ENCODE data around the gene LMX1A. TPM values are rescaled to one million over a fixed set of nuclear protein-coding genes. Genes with fewer than 3 reads are reported as not detected.
A peak's percentile ranks its signal among the peaks of the same experiment; 100 is the strongest.

The LMX1A gene
- total RNA-seq, 1 experiment from 2014 or later, result not detected

DNA sequence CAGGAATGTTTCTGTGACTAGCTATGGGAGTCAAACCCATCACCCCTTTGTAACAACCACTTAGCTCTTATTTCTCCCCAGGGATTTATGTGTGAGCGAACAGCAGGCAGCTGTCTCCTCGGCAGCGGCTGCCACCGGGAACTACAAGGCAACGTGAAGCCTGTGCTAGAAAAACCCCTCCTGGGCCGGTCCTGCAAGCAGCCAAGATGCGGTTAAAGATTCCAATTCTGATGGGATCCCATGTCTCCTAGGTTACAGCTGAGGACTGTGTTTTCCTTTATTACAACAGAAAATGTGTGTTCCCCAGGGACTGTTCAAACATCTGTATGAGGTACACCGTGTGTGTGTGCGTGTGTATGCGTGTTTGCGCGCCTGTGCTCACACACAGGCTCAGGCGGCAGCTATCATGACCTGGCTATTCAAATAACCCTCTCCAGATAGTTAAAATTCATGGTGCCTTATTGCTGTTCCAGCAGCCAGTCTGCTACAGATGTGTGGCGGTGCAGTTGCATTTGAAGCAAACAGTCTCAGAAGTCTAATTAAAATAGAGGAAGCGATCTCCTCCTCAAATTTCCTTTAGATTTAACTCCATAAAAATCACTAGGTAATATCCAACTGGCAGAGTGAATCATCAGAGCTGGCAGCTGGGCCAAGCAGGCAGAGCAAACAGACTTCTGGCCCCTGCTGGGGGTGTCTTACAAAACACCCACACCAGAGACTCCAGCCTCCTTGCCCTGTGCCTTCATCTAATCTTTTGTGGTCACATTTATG is 68.0 kb downstream of the LMX1A start (continued):
- no peak for TF ChIP-seq RORB (CRISPR knock-in tag; IDR thresholded peaks at IDR 0.05)
- TF ChIP-seq, protein P1, sequence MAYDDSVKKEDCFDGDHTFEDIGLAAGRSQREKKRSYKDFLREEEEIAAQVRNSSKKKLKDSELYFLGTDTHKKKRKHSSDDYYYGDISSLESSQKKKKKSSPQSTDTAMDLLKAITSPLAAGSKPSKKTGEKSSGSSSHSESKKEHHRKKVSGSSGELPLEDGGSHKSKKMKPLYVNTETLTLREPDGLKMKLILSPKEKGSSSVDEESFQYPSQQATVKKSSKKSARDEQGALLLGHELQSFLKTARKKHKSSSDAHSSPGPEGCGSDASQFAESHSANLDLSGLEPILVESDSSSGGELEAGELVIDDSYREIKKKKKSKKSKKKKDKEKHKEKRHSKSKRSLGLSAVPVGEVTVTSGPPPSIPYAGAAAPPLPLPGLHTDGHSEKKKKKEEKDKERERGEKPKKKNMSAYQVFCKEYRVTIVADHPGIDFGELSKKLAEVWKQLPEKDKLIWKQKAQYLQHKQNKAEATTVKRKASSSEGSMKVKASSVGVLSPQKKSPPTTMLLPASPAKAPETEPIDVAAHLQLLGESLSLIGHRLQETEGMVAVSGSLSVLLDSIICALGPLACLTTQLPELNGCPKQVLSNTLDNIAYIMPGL (CRISPR knock-in tag; IDR thresholded peaks at IDR 0.05), result no peak

DNA sequence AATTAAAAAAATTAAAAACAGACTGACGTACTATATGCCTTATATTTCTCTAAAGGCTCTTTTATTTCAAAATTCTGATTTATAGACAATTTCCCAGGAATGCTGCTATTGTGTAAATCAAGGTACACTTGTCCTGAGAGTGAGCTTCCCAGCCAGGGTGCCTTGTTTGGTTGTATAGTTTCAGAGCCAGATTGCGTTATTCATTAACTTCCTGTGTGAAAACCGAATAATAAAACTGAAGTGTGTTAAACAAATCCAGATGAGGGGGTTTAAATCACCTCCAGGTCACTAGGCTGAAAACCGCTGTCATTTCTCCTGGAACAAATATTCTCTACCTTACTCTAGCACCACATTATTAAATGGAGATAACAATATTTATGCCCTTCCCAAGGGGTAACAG is 68.7 kb downstream of the LMX1A start:
- ChIA-PET CTCF (interaction anchor here (1.0 kb wide), 1 partner anchor 81 kb away, joined by 3 read pairs; no protein-coding TSS in a partner anchor), POLR2A (no interaction called here)
- Mint-ChIP-seq H3K4me1 (peaks cover 16% of the 10 kb centered on the region), H3K36me3 (peaks cover 6% of the 10 kb centered on the region), H3K27me3 (ENCODE audit: low read depth) (no peaks in the 10 kb centered on the region; the same call in 1 of the 2 replicates), H3K27ac (no peak overlapping the region), H3K4me3 (no peak overlapping the region), H3K9me3 (peaks cover 18% of the 10 kb centered on the region)
- no peak for ATAC-seq
- TF ChIP-seq SOX15 (CRISPR knock-in tag; IDR thresholded peaks at IDR 0.05) (no peak), KAT7 (CRISPR knock-in tag; IDR thresholded peaks at IDR 0.05; ENCODE audit: borderline replicate concordance) (no peak), GABPB1 (CRISPR knock-in tag; IDR thresholded peaks at IDR 0.05) (no peak), NR2C2 (CRISPR knock-in tag; IDR thresholded peaks at IDR 0.05) (no peak)
- TF ChIP-seq, protein P2, sequence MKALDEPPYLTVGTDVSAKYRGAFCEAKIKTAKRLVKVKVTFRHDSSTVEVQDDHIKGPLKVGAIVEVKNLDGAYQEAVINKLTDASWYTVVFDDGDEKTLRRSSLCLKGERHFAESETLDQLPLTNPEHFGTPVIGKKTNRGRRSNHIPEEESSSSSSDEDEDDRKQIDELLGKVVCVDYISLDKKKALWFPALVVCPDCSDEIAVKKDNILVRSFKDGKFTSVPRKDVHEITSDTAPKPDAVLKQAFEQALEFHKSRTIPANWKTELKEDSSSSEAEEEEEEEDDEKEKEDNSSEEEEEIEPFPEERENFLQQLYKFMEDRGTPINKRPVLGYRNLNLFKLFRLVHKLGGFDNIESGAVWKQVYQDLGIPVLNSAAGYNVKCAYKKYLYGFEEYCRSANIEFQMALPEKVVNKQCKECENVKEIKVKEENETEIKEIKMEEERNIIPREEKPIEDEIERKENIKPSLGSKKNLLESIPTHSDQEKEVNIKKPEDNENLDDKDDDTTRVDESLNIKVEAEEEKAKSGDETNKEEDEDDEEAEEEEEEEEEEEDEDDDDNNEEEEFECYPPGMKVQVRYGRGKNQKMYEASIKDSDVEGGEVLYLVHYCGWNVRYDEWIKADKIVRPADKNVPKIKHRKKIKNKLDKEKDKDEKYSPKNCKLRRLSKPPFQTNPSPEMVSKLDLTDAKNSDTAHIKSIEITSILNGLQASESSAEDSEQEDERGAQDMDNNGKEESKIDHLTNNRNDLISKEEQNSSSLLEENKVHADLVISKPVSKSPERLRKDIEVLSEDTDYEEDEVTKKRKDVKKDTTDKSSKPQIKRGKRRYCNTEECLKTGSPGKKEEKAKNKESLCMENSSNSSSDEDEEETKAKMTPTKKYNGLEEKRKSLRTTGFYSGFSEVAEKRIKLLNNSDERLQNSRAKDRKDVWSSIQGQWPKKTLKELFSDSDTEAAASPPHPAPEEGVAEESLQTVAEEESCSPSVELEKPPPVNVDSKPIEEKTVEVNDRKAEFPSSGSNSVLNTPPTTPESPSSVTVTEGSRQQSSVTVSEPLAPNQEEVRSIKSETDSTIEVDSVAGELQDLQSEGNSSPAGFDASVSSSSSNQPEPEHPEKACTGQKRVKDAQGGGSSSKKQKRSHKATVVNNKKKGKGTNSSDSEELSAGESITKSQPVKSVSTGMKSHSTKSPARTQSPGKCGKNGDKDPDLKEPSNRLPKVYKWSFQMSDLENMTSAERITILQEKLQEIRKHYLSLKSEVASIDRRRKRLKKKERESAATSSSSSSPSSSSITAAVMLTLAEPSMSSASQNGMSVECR (CRISPR knock-in tag; IDR thresholded peaks at IDR 0.05; ENCODE audit: borderline replicate concordance), result no peak
- TF ChIP-seq, protein P3, sequence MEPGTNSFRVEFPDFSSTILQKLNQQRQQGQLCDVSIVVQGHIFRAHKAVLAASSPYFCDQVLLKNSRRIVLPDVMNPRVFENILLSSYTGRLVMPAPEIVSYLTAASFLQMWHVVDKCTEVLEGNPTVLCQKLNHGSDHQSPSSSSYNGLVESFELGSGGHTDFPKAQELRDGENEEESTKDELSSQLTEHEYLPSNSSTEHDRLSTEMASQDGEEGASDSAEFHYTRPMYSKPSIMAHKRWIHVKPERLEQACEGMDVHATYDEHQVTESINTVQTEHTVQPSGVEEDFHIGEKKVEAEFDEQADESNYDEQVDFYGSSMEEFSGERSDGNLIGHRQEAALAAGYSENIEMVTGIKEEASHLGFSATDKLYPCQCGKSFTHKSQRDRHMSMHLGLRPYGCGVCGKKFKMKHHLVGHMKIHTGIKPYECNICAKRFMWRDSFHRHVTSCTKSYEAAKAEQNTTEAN (CRISPR knock-in tag; IDR thresholded peaks at IDR 0.05), result no peak
- TF ChIP-seq, protein P4, sequence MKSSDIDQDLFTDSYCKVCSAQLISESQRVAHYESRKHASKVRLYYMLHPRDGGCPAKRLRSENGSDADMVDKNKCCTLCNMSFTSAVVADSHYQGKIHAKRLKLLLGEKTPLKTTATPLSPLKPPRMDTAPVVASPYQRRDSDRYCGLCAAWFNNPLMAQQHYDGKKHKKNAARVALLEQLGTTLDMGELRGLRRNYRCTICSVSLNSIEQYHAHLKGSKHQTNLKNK (CRISPR knock-in tag; IDR thresholded peaks at IDR 0.05), result no peak
- TF ChIP-seq, protein P5, sequence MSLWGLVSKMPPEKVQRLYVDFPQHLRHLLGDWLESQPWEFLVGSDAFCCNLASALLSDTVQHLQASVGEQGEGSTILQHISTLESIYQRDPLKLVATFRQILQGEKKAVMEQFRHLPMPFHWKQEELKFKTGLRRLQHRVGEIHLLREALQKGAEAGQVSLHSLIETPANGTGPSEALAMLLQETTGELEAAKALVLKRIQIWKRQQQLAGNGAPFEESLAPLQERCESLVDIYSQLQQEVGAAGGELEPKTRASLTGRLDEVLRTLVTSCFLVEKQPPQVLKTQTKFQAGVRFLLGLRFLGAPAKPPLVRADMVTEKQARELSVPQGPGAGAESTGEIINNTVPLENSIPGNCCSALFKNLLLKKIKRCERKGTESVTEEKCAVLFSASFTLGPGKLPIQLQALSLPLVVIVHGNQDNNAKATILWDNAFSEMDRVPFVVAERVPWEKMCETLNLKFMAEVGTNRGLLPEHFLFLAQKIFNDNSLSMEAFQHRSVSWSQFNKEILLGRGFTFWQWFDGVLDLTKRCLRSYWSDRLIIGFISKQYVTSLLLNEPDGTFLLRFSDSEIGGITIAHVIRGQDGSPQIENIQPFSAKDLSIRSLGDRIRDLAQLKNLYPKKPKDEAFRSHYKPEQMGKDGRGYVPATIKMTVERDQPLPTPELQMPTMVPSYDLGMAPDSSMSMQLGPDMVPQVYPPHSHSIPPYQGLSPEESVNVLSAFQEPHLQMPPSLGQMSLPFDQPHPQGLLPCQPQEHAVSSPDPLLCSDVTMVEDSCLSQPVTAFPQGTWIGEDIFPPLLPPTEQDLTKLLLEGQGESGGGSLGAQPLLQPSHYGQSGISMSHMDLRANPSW (CRISPR knock-in tag; conservative IDR thresholded peaks at IDR 0.05; ENCODE audit: low read depth), result no peak
- DNase-seq (ENCODE audit: low spot score), result no peak

DNA sequence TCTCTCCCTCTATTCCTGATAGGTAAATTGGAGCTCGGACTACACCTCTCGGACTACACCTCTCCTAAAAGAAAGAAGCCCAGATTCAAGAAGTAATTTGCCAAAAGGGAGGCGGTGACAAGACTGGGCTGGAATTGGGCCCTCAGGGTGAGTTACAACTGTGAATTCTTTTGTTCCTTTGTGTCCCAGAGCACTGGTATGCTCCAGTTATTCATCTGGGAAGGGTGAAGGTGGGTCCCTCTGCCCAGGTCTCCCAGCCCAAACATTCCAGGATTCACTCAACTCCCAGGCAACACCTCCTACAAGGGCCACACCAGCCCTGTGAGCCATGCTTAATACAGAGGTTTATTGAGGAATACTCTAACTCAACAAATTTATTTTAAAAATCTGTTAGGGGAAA is 69.2 kb downstream of the LMX1A start:
- peak; percentile 19 for DNase-seq (ENCODE audit: low spot score)
- Mint-ChIP-seq H3K9me3 (peaks cover 18% of the 10 kb centered on the region), H3K4me3 (no peak overlapping the region), H3K27me3 (ENCODE audit: low read depth) (no peaks in the 10 kb centered on the region; the same call in 1 of the 2 replicates), H3K4me1 (peaks cover 16% of the 10 kb centered on the region), H3K27ac (no peak overlapping the region), H3K36me3 (peaks cover 6% of the 10 kb centered on the region)
- ATAC-seq, result peak; percentile 86
- TF ChIP-seq NR3C1 (CRISPR knock-in tag; conservative IDR thresholded peaks at IDR 0.05; ENCODE audit: low read depth) (no peak), TEAD1 (CRISPR knock-in tag; IDR thresholded peaks at IDR 0.05) (no peak)
- TF ChIP-seq, protein P6, sequence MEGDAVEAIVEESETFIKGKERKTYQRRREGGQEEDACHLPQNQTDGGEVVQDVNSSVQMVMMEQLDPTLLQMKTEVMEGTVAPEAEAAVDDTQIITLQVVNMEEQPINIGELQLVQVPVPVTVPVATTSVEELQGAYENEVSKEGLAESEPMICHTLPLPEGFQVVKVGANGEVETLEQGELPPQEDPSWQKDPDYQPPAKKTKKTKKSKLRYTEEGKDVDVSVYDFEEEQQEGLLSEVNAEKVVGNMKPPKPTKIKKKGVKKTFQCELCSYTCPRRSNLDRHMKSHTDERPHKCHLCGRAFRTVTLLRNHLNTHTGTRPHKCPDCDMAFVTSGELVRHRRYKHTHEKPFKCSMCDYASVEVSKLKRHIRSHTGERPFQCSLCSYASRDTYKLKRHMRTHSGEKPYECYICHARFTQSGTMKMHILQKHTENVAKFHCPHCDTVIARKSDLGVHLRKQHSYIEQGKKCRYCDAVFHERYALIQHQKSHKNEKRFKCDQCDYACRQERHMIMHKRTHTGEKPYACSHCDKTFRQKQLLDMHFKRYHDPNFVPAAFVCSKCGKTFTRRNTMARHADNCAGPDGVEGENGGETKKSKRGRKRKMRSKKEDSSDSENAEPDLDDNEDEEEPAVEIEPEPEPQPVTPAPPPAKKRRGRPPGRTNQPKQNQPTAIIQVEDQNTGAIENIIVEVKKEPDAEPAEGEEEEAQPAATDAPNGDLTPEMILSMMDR (IDR thresholded peaks at IDR 0.05), result no peak
- ChIA-PET POLR2A (no interaction called here), CTCF (no interaction called here)

All from WTC11 (cell line).